K562 (cell line): ENCODE data around the gene ZSWIM6. TPM values are rescaled to one million over a fixed set of nuclear protein-coding genes. Genes with fewer than 3 reads are reported as not detected.

Experiments
- CCNT2 ChIP-seq: IDR thresholded peaks from 2 replicates; pipeline ENCODE4 v1.6.1; 2011; ENCODE audit warnings: borderline replicate concordance, low read depth, mild to moderate bottlenecking, moderate library complexity, mixed read lengths, low read length; ENCODE audit not compliant: insufficient read length; ENCODE audit errors: extremely low read depth
- DLX4 ChIP-seq: fragments of 250-450 bp; sonication (Bioruptor Pico); IDR thresholded peaks from 2 replicates; pipeline ENCODE4 v1.6.1; 2021; ENCODE audit warnings: mild to moderate bottlenecking
- E4F1 ChIP-seq: fragments of 250-450 bp; sonication (Bioruptor Pico); IDR thresholded peaks from 2 replicates; pipeline ENCODE4 v1.5.0; 2021; ENCODE audit warnings: mild to moderate bottlenecking, borderline replicate concordance
- FOXJ2 ChIP-seq: fragments of 200-800 bp; sonication (Bioruptor generic); IDR thresholded peaks from 2 replicates; pipeline ENCODE4 v1.6.1; 2016; ENCODE audit warnings: missing genetic modification characterization, missing compliant biosample characterization
- HDAC2 ChIP-seq: fragments of 450-650 bp; IDR thresholded peaks from 2 replicates; pipeline ENCODE4 v1.6.1; 2016; ENCODE audit warnings: mild to moderate bottlenecking
- KAT8 ChIP-seq: fragments of 450-650 bp; IDR thresholded peaks from 2 replicates; pipeline ENCODE4 v1.6.1; 2016; ENCODE audit warnings: low read depth, mild to moderate bottlenecking
- MYC ChIP-seq, 2 experiments: fragments of 250-450 bp in 1 of 2; sonication (Bioruptor Pico) in 1 of 2; IDR thresholded peaks; 2 replicates each; pipeline versions ENCODE4 v1.5.1 to v1.6.1; 2012 to 2021; ENCODE audit warnings: low read depth in 2 of 2, borderline replicate concordance in 1 of 2, improper control_type of control experiment in 1 of 2, low read length in 1 of 2, mild to moderate bottlenecking in 1 of 2, moderate library complexity in 1 of 2
- POLR2AphosphoS5 ChIP-seq: IDR thresholded peaks from 2 replicates; pipeline ENCODE4 v1.6.1; 2011; ENCODE audit warnings: mild to moderate bottlenecking, low read depth, low read length, moderate library complexity; ENCODE audit not compliant: control insufficient read depth, insufficient read depth
- SRSF7 ChIP-seq: fragments of 200-400 bp; formaldehyde crosslinking; optimal IDR thresholded peaks from 2 replicates; pipeline ENCODE3; 2017; ENCODE audit warnings: mild to moderate bottlenecking, low read depth, low read length
- SRSF9 ChIP-seq: fragments of 200-400 bp; formaldehyde crosslinking; IDR thresholded peaks from 2 replicates; pipeline ENCODE4 v1.6.1; 2017; ENCODE audit warnings: low read depth, low read length, borderline replicate concordance
- ZBTB5 ChIP-seq: fragments of 450-650 bp; IDR thresholded peaks from 2 replicates; pipeline ENCODE4 v1.6.1; 2017; ENCODE audit warnings: antibody characterized with exemption
- ZNF318 ChIP-seq, 2 experiments: fragments of 450-650 bp; IDR thresholded peaks; 2 replicates each; pipeline ENCODE4 v1.6.1; 2016; ENCODE audit warnings: mild to moderate bottlenecking in 2 of 2, borderline replicate concordance in 1 of 2, low read depth in 1 of 2, moderate library complexity in 1 of 2
- ZNF584 ChIP-seq: fragments of 200-800 bp; sonication (Bioruptor generic); IDR thresholded peaks from 2 replicates; pipeline ENCODE4 v1.6.1; 2016; ENCODE audit warnings: low read depth, mild to moderate bottlenecking, missing genetic modification characterization, missing compliant biosample characterization
- polyA plus RNA-seq, 8 experiments: library from polyadenylated mRNA; depleted of rRNA in 4 of 8; stranded (reverse) in 5 of 8; unstranded in 3 of 8; fragments of >200 nt; fragmentation: Nextera tagmentation in 2 of 8; fragmentation: Illumina TruSeq in 1 of 8; extraction: Ambion mirVana in 2 of 8; extraction: Trizol in 1 of 8; gene quantifications; 2 replicates each; pipeline versions ENCODE4 v1.2.1 to v1.2.3, GENCODE V29; 2011 to 2014; ENCODE audit warnings: inconsistent platforms in 1 of 8, missing spikeins in 1 of 8
- total RNA-seq, 7 experiments: library from RNA; depleted of rRNA in 6 of 7; stranded (reverse); fragments of >200 nt in 6 of 7; fragmentation: Illumina TruSeq in 2 of 7; extraction: Trizol in 2 of 7; gene quantifications; 2 replicates each; pipeline versions ENCODE4 v1.2.1 to v1.2.3, GENCODE V29; 2011 to 2021; ENCODE audit warnings: low replicate concordance in 1 of 7

Gene ZSWIM6
- total and polyA plus RNA-seq, 9 of the 15 experiments (the other 6 are each of a cell fraction or from before 2014, with no cell fraction given): 0.81 to 3.2 (median 2.0) TPM

- TF ChIP-seq SRSF9: no peak
- no peak for TF ChIP-seq E4F1 (CRISPR knock-in tag)
- TF ChIP-seq HDAC2: no peak
- TF ChIP-seq CCNT2: no peak
- no peak for TF ChIP-seq POLR2AphosphoS5
- no peak for TF ChIP-seq SRSF7
- TF ChIP-seq FOXJ2 (tag): no peak
- TF ChIP-seq ZBTB5: no peak
- no peak for TF ChIP-seq ZNF584 (CRISPR knock-in tag)
- no peak for TF ChIP-seq DLX4 (CRISPR knock-in tag)
- no peak for TF ChIP-seq KAT8
- TF ChIP-seq ZNF318 (IDR thresholded peaks at IDR 0.05; ENCODE audit: borderline replicate concordance in 1 of 2, low read depth in 1 of 2): no peak
- TF ChIP-seq MYC (IDR thresholded peaks at IDR 0.05; ENCODE audit: low read depth, low read length): no peak
- no peak for TF ChIP-seq MYC (CRISPR knock-in tag; IDR thresholded peaks at IDR 0.05; ENCODE audit: borderline replicate concordance, low read depth)
Observed at GRCh38 chr5:61498121-61498520, 166.1 kb downstream of the ZSWIM6 start (continued).
